ENCODE results near the gene ZIC1.

ZIC1 gene

DNA sequence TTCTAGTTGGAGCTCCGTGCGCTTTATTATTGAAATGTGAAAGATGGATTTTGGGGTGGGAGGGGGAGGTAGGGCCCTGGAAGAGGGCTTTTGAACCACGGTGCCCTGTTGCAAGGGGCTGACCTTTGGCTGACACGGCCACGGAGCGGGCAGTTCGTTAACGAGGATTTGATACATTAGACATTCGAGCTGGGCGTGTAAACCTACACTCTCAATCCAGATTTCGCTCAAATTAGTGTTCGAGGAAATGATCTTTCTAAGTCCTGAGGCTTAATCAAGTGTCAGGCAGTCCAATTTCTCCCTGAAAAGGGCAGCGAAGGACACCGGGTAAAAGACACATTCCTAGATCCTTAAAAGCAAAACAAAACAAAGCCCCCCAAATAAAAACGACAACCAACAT lies 13.0 kb downstream of the ZIC1 start:
- no peak for DNase-seq (ENCODE audit: low read depth in 3 of 3, low spot score in 1 of 3)

DNA sequence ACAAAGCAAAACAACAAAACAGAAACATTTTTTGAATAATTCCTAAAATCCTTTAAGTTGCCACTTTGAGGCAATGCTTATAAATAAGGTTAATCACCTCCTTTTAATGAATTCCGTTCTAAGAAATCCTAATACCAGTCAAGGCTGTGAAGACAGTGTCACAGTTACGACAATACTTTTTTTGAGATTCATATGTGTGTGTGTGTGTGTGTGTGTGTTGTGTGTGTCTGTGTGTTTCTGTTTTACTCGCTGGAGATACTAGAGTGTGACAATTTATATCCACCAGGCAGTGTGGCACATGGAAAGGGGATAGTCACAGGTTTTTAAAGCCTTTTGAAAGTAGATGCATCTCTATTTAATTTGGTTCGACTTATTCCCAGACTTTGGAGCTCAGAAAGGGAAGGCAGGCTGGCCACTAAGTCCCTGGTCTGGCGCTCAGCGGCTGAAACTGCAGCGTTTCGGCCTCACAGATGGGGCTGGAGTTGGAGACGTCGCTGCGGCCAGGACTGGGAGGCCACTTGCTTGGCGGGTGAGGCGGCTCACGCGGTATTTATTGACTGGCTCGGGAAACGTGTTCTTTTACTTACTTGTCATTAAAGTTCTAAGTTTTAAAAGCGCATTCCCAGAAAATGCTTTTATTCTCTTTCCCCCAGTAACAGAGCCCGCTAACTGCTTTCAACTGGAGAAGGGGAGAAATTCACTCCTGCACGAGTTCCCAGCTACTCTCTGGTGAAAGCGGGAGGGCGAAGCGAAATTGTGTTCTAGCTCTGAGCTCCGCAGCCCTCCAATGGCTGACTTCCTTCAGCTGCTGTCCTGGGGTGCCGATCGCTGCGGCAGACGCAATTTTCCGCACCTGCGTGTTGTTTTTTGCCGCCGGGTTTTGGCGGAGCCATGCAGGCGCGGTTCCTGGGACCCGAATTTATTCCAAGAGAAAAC lies 13.7 kb downstream of the ZIC1 start:
- DNase-seq (ENCODE audit: low read depth in 3 of 3, low spot score in 1 of 3) = no peak

DNA sequence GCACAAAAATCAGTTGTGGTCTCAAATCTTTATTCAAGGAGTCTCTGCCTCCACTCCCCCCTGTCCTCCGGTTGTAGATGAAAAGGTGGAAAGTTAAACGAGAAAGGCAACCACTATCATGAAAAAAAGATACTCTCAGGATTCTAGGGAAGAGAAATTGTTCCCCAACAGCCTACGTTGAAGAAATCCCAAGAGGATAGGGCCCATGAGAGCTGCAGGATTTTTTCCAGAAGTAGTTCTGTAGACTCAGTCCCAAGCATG lies 14.3 kb downstream of the ZIC1 start:
- no peak for DNase-seq (ENCODE audit: low read depth in 3 of 3, low spot score in 1 of 3)

DNA sequence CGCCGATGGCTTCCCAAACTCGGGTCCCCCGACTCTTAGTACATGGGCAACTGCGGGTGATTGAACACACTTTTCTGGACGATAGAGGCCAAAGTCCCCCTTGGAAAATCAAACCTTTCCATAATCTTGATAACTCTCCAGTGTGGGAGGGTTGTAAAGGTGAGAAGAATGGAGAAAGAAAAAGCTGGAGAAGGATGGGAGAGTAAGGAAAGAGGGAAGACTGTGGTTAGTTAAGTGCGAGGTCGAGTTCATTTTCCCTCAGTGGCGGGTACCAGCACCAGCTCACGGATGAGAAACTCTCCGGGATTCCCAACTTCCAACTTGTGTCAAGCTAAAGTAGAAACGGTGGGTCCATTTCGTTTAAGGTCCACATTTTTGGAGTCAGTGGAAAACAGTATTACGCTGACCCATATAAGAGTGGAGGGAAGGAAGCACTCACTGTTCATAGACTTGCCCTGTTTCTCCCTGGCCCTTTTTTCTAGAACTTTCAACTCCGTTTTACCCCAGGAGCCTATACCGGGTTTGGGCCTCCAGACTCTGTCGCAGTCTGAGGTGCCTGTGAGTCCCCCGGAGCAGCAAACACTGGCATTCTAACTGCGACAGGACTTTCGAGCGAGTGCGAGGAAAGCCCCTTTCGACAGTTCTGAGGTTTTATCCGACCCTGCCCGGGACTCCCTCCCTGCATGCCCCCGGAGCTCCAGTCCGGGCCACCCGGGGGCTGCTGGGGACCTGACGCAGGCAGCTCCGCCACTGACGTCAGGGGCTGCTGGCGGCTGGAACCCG lies 14.8 kb downstream of the ZIC1 start:
- DNase-seq (ENCODE audit: low read depth in 3 of 3, low spot score in 1 of 3) = no peak

DNA sequence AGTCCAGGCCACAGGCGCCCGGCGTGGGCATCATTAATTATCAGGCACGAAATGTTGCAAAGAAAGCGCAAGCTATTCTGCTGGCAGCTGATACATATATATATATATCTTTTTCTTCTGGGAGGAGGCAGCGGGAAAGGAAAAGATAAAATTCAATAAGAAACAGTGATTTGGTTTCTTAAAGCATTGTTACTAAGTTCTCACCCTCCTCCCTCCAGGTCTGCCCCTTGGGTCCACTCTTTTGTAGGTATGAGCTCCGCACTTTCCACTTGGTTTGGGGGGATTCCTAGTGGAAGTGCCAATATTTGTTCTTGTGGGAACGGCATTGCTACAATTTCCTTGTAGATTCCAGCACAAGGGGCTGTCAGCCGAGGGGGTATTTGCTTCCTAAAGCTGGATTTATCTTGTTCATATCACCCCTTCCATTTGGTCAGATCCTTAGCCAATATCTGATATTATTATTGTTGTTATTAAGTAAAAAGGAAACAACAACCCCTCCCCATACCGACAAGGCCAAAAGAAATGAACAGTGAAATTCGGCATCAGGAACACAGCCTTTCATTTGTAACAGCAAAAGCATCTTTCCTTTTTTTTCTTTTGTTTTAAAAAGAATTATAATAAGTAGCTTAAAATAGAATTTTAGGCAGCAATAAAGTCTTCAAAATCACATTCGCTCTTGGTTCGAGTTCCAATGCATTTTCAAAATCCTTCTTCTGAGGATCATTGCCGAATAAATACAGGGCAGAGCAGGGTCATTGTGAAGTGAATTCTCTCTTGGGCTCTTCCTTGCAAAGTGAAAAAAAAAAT lies 15.6 kb downstream of the ZIC1 start:
- no peak for DNase-seq (ENCODE audit: low read depth in 3 of 3, low spot score in 1 of 3)

DNA sequence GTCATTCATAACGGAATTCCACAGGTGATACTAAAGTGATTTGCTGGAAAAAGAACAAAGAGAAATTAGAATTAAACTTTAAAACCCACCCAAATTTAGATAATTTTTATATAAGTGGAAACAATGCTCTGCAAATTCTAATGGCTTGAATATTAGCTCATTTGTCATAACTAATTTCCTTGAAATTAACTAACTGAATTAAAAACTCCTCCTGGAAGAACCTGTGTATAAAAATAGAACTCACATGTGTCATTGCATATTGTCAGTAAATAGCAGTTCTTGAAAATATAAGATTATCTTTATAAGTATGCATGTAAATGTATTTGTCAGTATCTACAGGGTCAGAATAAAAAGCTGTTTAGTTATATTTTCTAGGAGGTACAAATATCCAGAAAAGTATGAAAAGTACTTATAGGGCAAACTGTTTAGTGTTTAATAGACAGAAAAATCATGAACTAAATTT lies 16.3 kb downstream of the ZIC1 start:
- no peak for DNase-seq (ENCODE audit: low read depth in 3 of 3, low spot score in 1 of 3)

DNA sequence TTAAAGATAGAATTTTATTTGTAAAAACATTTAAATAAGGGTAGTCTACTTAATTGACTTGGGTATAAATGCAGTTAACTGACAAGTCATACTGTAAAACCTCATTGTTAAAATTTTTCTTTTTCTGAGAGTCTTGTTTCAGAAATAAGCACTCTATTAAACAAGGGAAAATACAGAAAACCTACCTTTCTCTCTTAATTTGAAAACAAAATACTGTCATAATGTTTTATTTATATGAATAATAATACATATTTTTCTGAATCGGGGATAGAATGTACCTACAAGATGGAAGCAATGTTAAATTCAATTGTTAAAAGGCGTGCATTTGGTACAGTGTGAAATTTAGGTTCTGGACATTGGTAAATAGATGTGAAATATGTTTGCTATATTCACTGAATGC lies 17.8 kb downstream of the ZIC1 start:
- DNase-seq (ENCODE audit: low read depth in 3 of 3, low spot score in 1 of 3) = no peak

DNA sequence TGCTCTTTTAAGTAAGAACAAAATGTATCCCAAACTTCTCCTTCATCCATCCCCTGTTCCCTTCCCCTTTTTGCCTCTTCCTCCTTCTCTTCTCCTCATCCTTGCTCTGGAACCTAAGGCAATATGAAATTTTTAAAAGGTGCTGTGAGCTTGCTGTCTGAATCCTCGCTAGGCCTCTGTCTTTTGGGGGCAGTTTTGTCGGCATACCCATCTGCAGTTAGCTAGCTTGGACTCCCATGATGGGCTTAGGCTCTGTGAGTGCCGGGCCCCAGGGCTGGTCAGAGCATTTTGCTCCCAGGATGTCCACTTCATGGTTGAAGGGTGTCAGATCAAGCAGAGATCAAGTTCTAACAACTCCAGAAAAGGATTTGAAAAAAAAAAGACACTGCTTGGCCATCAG lies 18.6 kb downstream of the ZIC1 start:
- DNase-seq (ENCODE audit: low read depth in 3 of 3, low spot score in 1 of 3) = no peak

DNA sequence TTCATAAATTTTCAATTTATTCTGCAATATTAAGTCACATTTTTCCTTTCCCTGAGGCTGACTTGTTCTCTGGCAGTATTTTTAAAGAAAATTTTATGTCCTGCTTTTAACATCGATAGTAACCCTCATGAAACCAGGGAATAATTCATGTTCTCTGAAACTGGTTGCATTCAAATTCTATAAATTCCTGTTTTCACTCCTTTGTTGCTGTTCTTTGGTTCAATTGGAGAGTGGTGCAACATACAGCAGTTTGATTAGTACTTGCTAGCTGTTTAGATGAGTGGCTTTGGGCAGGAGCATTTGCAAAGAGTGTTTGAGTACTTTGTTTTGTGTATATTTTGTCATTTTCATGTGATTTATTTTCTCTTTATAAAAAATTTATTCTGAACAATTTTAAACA lies 19.2 kb downstream of the ZIC1 start:
- DNase-seq (ENCODE audit: low read depth in 3 of 3, low spot score in 1 of 3) = no peak

DNA sequence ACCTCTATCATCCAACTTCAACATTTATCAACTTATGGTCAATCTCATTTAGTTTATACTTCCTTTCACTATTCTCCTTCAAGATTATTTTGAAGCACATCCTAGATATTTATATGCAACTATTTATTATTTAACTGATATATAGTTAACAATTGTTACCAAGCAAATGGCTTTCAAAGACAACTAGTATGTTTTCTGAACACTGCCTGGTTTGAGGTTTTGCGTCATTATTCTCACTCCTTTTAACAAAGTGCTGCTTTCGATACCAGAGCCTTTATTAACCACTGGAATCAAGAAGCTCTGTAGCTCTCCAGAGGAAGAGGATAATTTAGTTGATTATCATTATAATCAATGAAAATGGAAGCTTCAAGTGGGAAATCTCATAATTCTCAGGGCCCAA lies 19.6 kb downstream of the ZIC1 start:
- no peak for DNase-seq (ENCODE audit: low read depth in 3 of 3, low spot score in 1 of 3)

DNA sequence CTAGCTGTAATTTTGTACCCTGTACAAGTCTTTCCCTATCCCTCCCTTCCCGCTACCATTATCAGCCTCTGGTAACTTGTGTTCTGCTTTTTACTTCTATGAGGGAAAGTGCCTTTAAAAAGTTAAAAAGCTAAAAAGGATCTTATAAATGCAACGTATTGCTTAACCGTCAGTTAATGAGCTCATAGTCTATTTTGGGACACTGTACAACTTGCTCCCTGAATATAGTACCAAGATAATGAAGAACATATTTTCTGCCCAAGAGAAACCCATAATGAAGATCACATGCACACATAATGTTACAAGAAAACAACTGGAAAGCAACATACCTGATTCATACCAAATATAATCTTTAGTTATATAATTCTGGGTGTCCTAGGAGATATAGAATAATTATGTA lies 22.6 kb downstream of the ZIC1 start:
- DNase-seq (ENCODE audit: low read depth in 3 of 3, low spot score in 1 of 3) = no peak

DNA sequence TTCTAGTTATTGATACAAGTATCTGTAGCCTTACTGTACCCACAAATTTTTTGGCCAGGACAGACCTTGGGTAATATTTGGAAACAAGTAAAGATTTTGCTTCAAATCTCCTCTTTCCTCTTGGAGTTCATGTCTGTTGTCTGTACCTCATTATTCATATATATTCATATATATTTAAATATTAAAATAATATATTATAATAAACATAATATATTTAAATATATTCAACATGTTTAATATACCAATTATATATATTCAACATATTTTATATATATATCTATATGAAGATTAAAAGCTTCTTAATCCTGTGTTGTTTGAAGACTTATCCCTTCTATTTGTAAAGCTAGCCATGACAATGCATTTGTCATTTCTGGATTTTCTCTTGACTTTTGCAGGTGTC lies 38.1 kb downstream of the ZIC1 start:
- no peak for DNase-seq (ENCODE audit: low read depth in 3 of 3, low spot score in 1 of 3)

DNA sequence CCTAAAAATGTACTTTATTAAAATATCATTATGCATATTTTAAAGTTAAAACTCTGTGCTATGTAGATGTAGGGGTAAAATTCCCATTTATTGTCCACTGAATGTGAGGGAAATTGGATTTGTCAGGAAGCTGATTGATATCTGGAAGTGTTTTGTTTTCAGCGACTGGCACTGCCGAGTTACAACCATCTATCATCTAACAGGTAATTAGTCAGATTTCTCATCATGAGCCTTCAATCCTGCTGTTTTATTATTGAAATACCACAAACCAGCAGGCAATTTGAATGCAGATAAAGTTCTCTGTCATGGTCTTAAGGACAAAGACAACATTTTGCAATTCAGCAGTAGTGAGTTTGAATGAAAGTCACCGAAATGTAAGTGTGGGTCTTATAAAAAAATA lies 40.5 kb downstream of the ZIC1 start:
- no peak for DNase-seq (ENCODE audit: low read depth in 3 of 3, low spot score in 1 of 3)

DNA sequence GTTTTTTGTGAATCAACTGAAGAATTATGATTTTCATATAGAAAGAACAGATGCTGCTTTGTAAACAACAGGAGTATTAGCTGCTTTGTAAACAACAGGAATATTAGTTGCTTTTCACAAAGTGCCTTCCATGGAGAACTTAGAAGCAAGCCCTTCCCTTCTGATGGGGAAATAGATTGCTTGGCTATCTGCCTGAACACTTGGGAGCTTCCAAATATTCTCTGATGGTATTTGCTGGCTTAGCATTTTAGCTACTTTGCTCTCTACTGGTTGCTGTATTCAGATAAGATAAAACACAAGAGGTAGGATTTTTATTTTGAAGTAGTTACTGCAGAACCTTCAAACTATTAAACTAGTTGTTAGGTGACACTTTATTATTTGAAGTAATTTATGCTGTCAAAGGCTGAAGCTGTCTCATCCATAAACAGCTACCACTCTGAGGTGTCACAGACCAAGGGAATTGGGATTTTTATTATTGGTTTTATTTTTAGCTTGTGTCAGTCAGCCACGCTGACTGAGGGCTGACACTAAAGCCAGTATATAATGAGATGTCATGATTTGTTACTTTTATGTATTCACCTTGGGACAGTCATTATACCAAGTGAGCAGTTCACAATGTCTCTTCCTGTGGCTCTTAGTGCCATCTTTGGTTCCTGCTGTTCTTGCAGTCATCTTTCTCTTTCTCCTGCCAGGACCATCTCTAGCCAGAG lies 50.0 kb downstream of the ZIC1 start:
- DNase-seq (ENCODE audit: low read depth in 3 of 3, low spot score in 1 of 3) = no peak

DNA sequence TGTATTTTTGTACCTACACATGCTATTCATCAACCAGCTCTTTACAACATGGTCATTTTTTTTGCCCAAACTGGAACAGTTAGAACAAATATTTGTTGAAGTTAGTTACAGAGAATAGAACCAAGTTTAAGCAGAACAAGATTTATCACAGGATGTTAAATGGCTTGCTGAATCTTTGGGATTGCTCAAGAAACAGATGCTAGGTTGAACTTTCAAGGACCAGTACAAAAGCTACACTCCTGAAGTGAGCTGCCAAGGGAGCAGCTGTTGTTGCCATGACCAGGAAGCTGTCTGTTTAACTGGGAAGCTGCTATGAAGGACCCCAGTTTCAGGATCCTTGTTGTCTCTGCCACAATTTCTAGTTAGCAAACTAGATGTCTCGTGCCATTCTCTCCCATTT lies 53.7 kb downstream of the ZIC1 start:
- DNase-seq (ENCODE audit: low read depth in 3 of 3, low spot score in 1 of 3) = no peak
